Endometrial microvascular endothelial cells (primary cell): Measurements from ENCODE around the gene UBE2N. TPM values are rescaled to one million over a fixed set of nuclear protein-coding genes. Genes with fewer than 3 reads are reported as not detected.

Source experiments
- in situ Hi-C: cut with HindIII; loops from 2 replicates; pipeline ENCODE4 v1.10.0; 2017; ENCODE audit warnings: low sequenced_read_pairs, low pct_unique_long_range_greater_than_20kb; ENCODE audit errors: inconsistent ontology term
- total RNA-seq: library from RNA; depleted of rRNA; stranded (reverse); fragments of >200 nt; gene quantifications from one replicate; pipeline ENCODE4 v1.2.3, GENCODE V29; 2015; ENCODE audit errors: inconsistent ontology term

UBE2N gene, protein sequence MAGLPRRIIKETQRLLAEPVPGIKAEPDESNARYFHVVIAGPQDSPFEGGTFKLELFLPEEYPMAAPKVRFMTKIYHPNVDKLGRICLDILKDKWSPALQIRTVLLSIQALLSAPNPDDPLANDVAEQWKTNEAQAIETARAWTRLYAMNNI
- total RNA-seq, result 69.1 TPM

DNA sequence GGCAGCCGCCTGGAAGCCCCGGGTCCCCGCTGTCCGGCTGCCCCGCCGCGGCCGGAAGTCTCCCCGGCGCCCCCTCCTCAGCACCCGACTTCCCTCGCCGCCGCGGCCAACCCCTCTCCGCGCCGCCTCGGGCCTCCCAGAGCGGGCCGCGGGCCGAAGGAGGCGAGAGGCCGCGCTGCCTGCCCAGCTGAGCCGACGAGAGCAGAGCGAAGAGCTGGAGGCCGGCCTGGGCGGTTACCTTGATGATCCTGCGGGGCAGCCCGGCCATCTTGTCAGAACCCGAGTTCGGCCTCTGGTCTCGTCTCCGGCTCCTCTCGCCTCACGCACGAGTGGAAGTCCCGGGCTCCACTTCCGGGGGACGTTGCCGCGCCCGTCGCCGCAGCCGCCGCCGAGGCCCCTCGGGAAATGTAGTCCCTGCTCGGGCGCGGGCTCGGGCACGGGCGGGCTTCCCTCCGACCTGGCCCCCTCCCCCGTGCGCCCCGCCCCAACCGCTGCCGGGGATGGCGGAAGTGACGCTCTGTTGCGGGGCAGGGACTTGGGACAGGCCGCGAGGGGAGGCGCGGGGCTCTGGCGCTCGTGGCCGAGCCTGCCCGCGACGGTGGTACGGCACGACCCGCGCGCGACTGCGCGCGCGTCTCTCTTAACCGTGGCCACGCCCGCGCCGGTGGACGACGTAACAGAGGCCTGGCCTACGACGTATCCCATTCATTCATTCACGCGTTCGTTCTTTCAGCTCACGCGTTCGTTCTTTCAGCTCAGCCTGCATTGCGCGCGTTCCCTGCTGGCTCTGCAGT lies at the start of gene UBE2N:
UBE2N (minus strand) TSS at position 331 of the 794 bp plus-strand sequence; CDS start at position 268, 63 bp downstream.
- in situ Hi-C loops, result no loop called here

DNA sequence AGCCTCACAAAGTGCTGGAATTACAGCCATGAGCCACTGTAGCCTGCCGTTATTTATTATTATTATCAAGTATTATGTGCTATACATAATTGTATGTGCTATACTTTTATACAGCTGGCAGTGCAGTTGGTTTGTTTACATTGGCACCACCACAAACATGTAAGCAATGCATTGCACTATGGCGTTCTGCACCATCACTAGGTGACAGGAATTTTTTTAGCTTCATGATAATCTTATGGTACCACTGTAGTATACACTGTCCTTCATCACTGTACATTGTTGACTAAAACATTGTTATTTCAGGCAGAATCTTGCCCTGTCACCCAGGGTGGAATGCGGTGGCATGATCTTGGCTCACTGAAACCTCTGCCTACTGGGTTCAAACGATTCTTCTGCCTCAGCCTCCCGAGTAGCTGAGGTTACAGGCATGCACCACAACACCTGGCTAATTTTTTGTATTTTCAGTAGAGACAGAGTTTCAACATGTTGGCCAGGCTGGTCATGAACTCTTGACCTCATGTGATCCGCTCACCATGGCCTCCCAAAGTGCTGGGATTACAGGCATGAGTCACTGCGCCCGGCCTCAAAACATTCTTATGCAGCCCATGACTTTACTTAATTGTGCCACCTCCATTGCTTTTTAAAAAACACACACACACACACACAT lies 42.7 kb upstream of the UBE2N start:
- in situ Hi-C loops, result no loop called here

DNA sequence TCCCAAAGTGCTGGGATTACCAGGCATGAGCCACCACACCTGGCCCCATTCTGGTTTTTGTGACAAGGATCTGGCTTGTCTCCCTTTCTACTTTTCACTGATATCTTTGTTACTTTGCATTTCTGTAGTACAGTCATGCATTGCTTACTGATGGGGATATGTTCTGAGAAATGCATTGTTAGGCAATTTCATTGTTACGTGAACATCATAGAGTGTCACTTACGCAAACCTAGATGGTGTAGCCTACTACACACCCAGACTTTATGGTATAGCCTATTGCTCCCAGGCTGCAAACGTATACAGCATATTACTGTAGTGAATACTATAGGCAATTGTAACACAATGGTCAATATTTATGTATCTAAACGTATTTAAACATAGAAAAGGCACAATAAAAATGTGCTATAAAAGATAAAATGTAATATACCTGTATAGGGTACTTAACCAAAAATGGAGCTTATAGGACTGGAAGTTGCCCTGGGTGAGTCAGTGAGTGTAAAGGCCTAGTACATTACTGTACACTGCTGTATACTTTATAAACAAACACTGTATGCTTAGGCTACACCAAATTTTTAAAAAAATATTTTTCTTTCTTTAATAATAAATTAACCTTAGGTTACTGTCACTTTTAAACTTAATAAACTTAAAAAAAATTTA lies 41.5 kb upstream of the UBE2N start:
- in situ Hi-C loops, result no loop called here

DNA sequence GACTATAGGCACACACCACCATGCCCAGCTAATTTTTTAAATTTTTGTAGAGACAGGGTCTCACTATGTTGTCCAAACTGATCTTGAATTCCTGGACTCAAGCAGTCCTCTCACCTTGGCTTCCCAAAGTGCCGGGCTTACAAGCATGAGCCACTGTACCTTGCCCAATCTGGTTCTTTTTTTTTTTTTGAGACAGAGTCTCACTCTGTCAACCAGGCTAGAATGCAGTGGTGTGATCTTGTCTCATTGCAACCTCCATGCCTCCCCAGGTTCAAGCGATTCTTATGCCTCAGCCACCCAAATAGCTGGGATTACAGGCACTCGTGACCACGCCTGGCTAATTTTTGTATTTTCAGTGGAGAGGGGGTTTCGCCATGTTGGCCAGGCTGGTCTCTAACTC lies 41.0 kb upstream of the UBE2N start:
- in situ Hi-C loops, result no loop called here

DNA sequence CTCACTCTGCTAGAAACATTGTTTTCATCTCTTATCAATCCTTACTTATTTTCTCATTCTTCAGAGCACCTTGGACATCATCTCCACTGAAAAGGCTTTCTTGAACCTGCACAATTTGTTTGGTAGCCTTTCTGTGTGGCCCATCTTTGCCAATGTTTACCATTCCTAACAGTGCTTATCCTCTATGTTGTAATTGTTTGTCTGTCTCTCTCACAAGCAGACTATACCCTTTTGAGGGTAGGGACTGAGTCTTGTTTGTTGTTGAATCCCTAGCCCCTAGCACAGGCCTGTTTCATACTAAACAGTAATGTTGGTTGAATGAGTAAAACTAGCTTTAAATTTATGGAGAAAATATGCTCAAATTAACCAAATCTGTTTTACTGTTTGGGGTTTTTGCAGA lies 34.8 kb upstream of the UBE2N start:
- in situ Hi-C loops, result no loop called here

DNA sequence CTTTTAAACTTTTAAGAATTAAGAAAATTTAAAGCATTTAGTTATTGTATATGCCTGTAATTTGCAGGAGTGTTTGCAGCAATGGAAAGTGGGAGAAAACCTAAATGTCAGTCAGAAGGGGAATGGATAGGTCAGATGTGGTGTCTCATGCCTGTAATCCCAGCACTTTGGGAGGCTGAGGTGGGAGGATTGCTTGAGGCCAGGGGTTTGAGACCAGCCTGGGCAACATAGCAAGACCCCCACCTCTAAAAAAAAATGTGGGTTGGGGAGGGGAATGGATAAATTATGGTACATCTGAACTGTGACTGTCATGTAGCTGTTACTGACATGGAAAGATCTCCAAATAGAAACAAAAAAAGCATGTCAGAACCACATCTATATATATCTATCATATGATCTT lies 27.6 kb upstream of the UBE2N start:
- in situ Hi-C loops, result no loop called here

DNA sequence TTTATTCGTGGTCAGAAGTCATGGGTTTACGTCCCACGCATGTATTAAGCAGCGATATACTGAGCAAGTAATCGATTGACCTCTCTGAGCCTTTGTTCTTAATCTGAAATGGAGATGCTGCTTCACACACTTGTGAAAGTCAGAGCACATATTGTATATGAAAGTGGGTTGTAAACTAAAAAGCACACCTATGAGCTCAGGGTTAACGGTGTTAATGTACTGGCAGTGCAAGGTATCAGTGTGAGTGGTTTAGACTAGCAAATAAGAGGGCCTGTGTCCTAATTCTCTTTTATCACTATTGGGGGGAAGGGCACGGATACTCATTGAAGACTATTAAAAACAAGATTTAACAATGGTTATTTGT lies 26.2 kb upstream of the UBE2N start:
- in situ Hi-C loops, result no loop called here

DNA sequence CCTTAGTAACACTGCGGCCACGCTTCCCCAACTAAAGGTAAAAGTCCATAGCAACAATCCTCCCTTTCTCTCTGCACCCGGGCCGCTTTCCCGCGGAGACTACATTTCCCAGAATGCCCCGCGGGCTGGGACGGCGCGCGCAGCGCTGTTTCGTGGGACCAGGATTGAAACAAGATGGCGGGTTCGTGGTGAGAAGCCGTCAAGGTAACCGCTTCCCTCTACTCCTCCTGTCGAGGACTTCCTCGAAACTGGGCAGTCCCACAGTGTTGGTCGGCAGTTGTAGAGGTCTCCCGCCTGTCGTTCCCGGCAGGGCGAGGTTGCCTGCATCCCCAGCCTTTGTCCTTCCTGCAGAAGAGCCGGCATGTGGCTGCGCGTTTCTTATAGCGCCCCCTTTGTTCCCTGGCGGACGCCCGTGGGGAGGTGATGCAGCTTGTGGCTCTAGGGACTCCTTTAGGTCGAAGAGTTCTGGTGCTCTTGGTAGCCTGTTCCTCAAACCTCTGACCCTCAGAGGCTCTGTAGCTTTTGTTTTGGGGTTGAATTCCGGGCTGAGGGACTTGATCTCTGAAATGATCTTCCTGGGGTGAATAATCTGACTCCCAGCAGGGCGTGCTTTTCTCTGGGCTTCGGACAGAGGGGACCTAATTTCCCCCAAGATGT lies 25.7 kb upstream of the UBE2N start, which contains the start of gene MRPL42:
MRPL42 (plus strand) TSS at position 164 of the 657 bp plus-strand sequence. CDS start 1,772 bp downstream, outside the sequence.
- in situ Hi-C loops, result no loop called here

DNA sequence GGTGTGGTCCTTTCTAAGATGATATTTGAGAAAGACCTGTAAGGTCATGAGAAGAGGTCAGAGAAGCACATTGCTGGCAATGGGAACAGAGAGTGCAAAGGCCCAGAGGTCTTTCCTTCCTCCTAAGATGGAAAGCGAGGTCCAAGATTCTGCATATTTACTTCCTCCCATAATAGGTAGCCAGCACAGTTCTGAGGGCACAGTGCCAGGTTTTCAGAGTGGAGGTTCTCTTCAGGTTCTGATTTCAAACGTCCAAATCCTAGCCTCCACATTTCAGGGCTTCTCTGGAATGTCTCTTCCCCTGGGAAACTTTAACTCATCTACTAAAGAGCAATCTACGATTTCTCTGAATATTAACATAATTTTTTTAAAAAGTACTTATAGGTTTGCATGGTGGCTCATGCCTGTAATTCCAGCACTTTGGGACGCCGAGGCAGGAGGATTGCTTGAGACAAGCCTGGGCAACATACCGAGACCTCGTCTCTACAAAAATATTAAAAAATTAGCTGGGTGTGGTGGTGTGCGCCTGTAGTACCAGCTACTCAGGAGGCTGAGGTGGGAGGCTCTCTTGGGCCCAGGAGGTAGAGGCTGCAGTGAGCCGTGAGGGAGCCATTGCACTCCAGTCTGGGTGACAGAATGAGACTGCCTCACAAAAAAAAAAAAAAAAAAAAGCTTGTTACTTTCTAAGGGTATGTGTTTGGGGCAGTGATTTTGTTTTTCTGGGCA lies 25.0 kb upstream of the UBE2N start:
- in situ Hi-C loops, result no loop called here

DNA sequence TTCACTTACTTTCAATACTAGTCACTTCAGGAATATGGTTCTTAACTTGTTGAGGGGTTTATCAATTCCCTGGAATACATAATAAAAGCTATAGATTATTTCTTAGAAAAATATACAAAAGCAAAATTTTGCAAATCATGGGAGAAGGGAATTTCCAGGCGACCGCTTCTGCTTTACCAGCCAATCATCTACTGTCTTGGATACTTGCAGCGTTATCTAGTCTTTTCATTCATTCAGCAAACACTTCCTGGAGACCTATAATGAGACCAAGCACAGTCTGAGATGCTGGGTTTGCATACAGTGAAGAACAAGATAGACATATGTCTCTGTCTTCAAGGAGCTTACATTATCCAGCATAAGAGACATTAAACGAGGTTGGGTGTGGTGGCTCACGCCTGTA lies 24.1 kb upstream of the UBE2N start:
- in situ Hi-C loops, result no loop called here

DNA sequence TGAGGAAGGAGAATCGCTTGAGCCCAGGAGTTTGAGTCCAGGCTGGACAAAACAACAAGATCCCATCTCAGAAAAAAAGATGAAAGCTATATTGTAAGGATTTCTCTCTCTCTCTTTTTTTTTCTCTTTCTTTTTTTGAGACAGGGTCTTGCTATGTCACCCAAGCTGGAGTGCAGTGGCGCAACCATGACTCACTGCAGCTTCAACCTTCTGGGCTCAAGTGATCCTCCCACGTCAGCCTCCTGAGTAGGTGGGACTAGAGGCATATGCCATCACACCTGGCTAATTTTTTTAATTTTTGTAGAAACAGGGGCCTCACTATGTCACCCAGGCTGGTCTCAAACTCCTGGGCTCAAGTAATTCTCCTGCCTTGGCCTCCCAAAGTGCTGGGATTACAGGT lies 19.8 kb upstream of the UBE2N start:
- in situ Hi-C loops, result no loop called here

DNA sequence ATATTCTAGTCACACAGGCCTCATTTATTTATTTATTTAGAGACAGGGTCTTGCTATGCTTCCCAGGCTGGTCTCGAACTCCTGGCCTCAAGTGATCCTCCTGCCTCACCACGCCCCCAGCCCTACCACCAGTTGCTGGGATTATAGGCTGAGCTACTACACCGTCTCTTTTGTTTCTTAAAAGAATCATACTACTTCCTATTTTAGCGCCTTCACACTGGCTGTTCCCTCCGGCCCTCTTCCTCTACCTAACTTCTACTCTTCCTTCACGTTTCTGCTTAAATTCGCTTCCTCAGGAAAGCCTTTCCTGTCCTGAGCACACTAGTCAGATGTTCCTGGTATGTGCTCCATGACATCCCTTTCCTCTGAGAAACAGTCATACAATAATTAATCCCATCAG lies 19.2 kb upstream of the UBE2N start:
- in situ Hi-C loops, result no loop called here

DNA sequence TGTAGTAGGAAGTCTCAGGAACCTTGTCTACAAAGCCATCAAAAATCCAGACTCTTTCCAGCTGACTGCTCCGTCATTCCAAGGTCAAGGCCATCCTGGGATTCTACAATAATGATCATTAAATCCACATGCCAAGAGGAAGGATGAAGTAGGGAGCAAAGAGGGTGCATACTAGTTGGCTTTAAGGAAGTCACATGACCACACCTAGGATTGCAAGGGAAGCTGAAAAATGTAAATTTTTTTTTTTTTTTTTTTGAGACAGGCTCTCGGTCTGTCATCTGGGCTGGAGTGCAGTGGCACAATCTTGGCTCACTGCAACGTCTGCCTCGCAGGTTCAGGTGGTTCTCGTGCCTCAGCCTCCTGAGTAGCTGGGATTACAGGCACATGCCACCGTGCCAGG lies 18.3 kb upstream of the UBE2N start:
- in situ Hi-C loops, result no loop called here

DNA sequence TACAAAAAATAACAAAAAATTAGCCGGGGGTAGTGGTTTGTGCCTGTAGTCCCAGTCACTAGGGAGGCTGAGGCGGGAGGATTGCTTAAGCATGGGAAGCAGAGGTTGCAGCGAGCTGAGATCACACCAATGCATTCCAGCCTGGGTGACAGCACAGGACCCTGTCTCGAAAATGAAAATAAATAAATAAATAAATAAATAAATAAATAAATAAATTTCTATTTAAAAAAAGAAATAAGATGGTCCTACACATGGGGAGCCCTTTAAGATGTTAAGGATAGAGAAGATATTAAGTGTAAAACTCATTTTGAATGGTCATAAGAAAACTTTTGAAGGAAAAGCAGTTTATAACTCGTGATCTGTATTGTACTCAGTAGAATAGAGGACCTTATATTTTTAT lies 17.4 kb upstream of the UBE2N start:
- in situ Hi-C loops, result no loop called here

DNA sequence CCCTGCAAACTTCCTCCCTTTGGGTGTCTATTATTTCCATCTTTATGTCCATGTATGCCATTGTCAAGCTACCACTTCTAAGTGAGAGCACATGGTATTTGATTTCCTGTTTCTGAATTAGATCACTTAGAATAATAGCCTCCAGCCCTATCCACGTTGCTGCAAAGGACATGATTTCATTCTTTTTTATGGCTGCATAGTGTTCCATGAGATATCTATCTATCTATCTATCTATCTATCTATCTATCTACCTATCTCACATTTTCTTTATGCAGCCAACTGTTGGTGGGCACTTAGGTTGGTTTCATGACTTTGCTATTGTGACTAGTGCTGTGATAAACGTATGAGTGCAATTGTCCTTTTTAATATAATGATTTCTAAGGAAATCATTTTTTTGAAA lies 14.3 kb upstream of the UBE2N start:
- in situ Hi-C loops, result no loop called here

DNA sequence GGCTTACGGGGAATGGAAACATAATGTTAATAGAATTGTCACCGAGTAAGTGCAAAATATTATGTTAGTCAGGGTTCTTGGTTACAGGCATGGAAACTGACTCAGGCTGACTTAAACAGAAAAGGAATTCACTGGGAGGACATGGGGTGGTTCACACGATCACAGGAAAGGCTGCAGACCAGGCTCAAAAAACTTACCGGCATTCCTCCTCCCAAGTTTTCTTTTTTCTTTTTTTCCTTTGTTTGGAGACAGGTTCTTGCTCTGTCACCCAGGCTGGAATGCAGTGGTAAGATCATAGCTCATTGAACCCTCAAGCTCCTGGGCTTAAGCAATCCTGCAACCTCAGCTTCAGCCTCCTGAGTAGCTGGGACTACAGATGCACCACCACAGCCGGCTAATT lies 11.9 kb upstream of the UBE2N start:
- in situ Hi-C loops, result no loop called here

DNA sequence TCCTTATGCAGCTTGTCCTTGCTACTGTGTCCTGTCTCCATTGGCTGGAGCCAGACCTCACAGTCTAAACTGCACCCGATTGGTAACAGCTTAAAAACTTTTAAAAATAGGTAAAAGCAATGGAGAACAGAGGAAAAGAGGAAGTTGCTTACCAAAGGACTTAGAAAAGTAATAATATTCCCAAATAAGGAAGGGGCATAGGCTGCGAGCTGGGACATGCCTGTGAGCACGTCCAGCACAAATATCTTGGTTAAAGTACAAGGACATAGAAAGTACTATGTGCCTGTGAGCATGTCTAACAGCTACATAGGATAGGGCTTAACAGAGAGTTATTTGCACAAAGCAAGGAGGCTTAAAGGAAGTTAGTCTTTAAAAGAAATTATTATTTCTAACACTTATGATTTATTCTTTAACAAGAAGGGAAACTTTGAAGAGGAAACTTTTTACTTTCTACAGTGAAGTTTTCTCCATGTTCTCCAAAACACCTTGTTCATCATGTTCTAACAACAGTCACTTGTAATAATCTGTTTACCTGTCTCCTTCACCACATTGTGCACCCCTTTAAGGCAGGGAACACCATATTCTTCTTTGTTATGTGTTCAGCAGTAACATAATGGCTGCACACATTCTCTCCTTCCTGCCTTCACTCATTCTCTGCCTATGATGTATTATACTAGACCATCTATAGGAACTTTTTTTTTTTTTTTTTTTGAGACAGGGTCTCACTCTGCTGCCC lies 9.8 kb upstream of the UBE2N start:
- in situ Hi-C loops, result no loop called here

DNA sequence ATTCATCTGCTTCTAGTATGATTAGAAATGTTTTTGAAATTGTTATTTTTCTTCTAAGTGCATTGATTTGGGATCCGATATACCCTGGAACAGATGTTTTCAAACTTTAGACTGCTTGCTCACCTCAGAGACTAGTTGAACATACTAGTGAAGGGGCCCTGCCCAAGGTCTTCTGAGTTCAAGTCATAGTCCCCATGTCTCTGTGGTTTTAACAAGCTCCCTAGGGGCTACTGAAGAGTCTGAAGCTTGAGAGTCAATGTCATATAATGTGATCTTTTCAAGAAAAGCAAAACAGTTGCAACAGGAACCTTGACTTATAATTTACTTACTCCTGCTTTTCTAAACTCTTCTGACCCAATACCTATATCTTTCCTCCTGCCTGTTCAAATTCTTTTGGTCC lies 7.5 kb upstream of the UBE2N start:
- in situ Hi-C loops, result no loop called here
